Measurements from ENCODE around the gene EXOC1. TPM values are rescaled to one million over a fixed set of nuclear protein-coding genes. Genes with fewer than 3 reads are reported as not detected.

The EXOC1 gene
- total RNA-seq, 1 donor from 2014 or later, result 31.9 TPM

DNA sequence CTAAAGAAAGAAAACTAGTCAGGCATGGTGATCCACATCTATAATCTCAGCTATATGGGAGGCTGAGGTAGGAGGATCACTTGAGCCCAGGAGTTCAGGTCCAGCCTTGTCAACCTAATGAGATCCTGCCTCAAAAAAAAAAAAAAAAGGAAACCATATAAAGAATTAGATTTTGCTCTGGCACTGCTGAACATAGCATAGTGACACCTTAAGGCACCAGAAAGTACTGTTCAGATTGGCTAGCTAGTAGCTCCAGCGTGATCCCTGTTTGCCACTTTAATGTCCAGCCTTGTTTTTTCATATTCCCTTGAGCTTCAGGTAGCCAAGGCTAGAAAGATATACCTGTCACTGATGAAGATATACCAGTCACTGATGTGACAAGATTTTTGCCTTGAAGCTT is 34.1 kb downstream of the EXOC1 start:
- Histone ChIP-seq H3K36me3 (no peaks in the 10 kb centered on the region), H3K4me1 (no peaks in the 10 kb centered on the region), H3K27ac (no peak overlapping the region), H3K4me3 (no peak overlapping the region), H3K27me3 (no peaks in the 10 kb centered on the region), H3K9me3 (no peaks in the 10 kb centered on the region)
- no peak for TF ChIP-seq POLR2A (IDR thresholded peaks at IDR 0.05)
- TF ChIP-seq, protein P1, sequence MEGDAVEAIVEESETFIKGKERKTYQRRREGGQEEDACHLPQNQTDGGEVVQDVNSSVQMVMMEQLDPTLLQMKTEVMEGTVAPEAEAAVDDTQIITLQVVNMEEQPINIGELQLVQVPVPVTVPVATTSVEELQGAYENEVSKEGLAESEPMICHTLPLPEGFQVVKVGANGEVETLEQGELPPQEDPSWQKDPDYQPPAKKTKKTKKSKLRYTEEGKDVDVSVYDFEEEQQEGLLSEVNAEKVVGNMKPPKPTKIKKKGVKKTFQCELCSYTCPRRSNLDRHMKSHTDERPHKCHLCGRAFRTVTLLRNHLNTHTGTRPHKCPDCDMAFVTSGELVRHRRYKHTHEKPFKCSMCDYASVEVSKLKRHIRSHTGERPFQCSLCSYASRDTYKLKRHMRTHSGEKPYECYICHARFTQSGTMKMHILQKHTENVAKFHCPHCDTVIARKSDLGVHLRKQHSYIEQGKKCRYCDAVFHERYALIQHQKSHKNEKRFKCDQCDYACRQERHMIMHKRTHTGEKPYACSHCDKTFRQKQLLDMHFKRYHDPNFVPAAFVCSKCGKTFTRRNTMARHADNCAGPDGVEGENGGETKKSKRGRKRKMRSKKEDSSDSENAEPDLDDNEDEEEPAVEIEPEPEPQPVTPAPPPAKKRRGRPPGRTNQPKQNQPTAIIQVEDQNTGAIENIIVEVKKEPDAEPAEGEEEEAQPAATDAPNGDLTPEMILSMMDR (IDR thresholded peaks at IDR 0.05), result no peak
- TF ChIP-seq POLR2AphosphoS5 (IDR thresholded peaks at IDR 0.05; ENCODE audit: insufficient read depth in 1 of 2, low read depth in 1 of 2), result no peak
- no peak for DNase-seq (ENCODE audit: extremely low spot score in 2 of 2)
- intact Hi-C loops (cut with DNase I), result no loop called here

GRCh38 chr4:55892156-55892555 is 38.7 kb downstream of the EXOC1 start:
- intact Hi-C loops (cut with DNase I), result no loop called here
- TF ChIP-seq, protein P1 (IDR thresholded peaks at IDR 0.05), result no peak
- no peak for TF ChIP-seq POLR2A (IDR thresholded peaks at IDR 0.05)
- TF ChIP-seq POLR2AphosphoS5 (IDR thresholded peaks at IDR 0.05; ENCODE audit: insufficient read depth in 1 of 2, low read depth in 1 of 2), result no peak

GRCh38 chr4:55896622-55897021 is 43.2 kb downstream of the EXOC1 start:
- Histone ChIP-seq H3K9me3 (no peaks in the 10 kb centered on the region), H3K4me3 (no peak overlapping the region), H3K36me3 (peaks cover 0 to 39% of the 10 kb centered on the region in 2 donors), H3K4me1 (no peaks in the 10 kb centered on the region), H3K27ac (no peak overlapping the region), H3K27me3 (no peaks in the 10 kb centered on the region)
- intact Hi-C loops (cut with DNase I), result no loop called here
- TF ChIP-seq POLR2A (IDR thresholded peaks at IDR 0.05), result no peak
- TF ChIP-seq, protein P1 (IDR thresholded peaks at IDR 0.05), result no peak
- no peak for TF ChIP-seq POLR2AphosphoS5 (IDR thresholded peaks at IDR 0.05; ENCODE audit: insufficient read depth in 1 of 2, low read depth in 1 of 2)
- DNase-seq (ENCODE audit: extremely low spot score in 2 of 2), result no peak

More at GRCh38 chr4:55892156-55892555, 38.7 kb downstream of the EXOC1 start:
- H3K4me3 ChIP-seq, result no peak overlapping the region
- H3K9me3 ChIP-seq, result no peaks in the 10 kb centered on the region
- no peak for DNase-seq (ENCODE audit: extremely low spot score in 2 of 2)
- peaks cover 0 to 12% of the 10 kb centered on the region in 2 donors for H3K36me3 ChIP-seq
- no peaks in the 10 kb centered on the region for H3K27me3 ChIP-seq
- no peak overlapping the region for H3K27ac ChIP-seq
- no peaks in the 10 kb centered on the region for H3K4me1 ChIP-seq

DNA sequence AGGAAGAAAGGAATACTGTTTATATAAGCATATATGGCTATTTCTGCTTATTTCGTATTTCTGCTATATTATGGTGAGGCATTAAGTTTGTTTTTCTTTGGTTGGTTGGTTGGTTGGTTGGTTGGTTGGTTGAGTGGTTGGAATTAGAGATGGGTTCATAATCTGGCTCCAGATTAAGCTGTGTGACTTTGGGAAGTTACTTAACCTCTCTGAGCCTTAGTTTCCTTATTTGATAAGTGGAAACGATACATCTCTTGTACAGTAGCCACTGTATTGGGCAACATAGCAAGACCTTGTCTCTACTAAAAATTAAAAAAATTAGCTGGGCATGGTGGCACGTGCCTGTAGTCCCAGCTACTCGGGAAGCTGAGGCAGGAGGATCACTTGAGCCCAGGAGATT is 49.2 kb downstream of the EXOC1 start:
- DNase-seq (ENCODE audit: extremely low spot score in 2 of 2), result no peak
- H3K9me3 ChIP-seq, result no peaks in the 10 kb centered on the region
- no peak overlapping the region for H3K4me3 ChIP-seq
- H3K4me1 ChIP-seq, result peaks cover 6% of the 10 kb centered on the region
- intact Hi-C loops (cut with DNase I), result no loop called here
- TF ChIP-seq POLR2A (IDR thresholded peaks at IDR 0.05), result no peak
- TF ChIP-seq, protein P1 (IDR thresholded peaks at IDR 0.05), result no peak
- H3K36me3 ChIP-seq, result peaks cover 3 to 52% of the 10 kb centered on the region in 2 donors
- no peak overlapping the region for H3K27ac ChIP-seq
- H3K27me3 ChIP-seq, result no peaks in the 10 kb centered on the region

GRCh38 chr4:55903577-55903976 is 50.1 kb downstream of the EXOC1 start:
- TF ChIP-seq, protein P1 (IDR thresholded peaks at IDR 0.05), result no peak
- TF ChIP-seq POLR2AphosphoS5 (IDR thresholded peaks at IDR 0.05; ENCODE audit: insufficient read depth in 1 of 2, low read depth in 1 of 2) (no peak), POLR2A (IDR thresholded peaks at IDR 0.05) (no peak)
- H3K4me1 ChIP-seq, result peaks cover 6% of the 10 kb centered on the region
- no peaks in the 10 kb centered on the region for H3K27me3 ChIP-seq
- no peaks in the 10 kb centered on the region for H3K9me3 ChIP-seq
- intact Hi-C loops (cut with DNase I), result no loop called here
- H3K27ac ChIP-seq, result no peak overlapping the region
- H3K4me3 ChIP-seq, result no peak overlapping the region
- no peak for DNase-seq (ENCODE audit: extremely low spot score in 2 of 2)
- peaks cover 3 to 49% of the 10 kb centered on the region in 2 donors for H3K36me3 ChIP-seq
